ENCODE data around the gene ANO2. TPM values are rescaled to one million over a fixed set of nuclear protein-coding genes. Genes with fewer than 3 reads are reported as not detected.

The ANO2 gene
- polyA plus RNA-seq, 1 donor from 2014 or later = 1.8 TPM

- H3K4me2 ChIP-seq (ENCODE audit: low read length) = no peak overlapping the region
- H3K27ac ChIP-seq (ENCODE audit: low read length) = no peak overlapping the region
- no peaks in the 10 kb centered on the region for H3K27me3 ChIP-seq (ENCODE audit: insufficient read depth, low read depth, low read length)
- H3K9ac ChIP-seq (ENCODE audit: low read length) = no peak overlapping the region
- H3F3A ChIP-seq (ENCODE audit: insufficient read depth, low read length, poor library complexity, severe bottlenecking) = no peaks in the 10 kb centered on the region
- no peak overlapping the region for H3K4me3 ChIP-seq (ENCODE audit: low read length)
- no peaks in the 10 kb centered on the region for H3K36me3 ChIP-seq (ENCODE audit: insufficient read depth, low read length)
- H3K9me3 ChIP-seq (ENCODE audit: low read length) = no peaks in the 10 kb centered on the region
- H3K9me2 ChIP-seq (ENCODE audit: insufficient read depth, low read length) = no peaks in the 10 kb centered on the region
- no peaks in the 10 kb centered on the region for H4K20me1 ChIP-seq (ENCODE audit: insufficient read depth)
- no peaks in the 10 kb centered on the region for H3K79me2 ChIP-seq (replicated peaks; ENCODE audit: insufficient read depth, low read length)
- H2AFZ ChIP-seq (ENCODE audit: low read depth, low read length) = no peak overlapping the region
- TF ChIP-seq EZH2 (IDR thresholded peaks at IDR 0.05; ENCODE audit: borderline replicate concordance, insufficient read depth, low read length, poor library complexity, severe bottlenecking) (no peak), SMC3 (conservative IDR thresholded peaks at IDR 0.05; ENCODE audit: poor library complexity) (no peak), CTCF (IDR thresholded peaks at IDR 0.05; ENCODE audit: poor library complexity, severe bottlenecking) (no peak), RAD21 (conservative IDR thresholded peaks at IDR 0.05) (no peak), POLR2AphosphoS5 (IDR thresholded peaks at IDR 0.05) (no peak), EP300 (conservative IDR thresholded peaks at IDR 0.05; ENCODE audit: poor library complexity, severe bottlenecking) (no peak), MXI1 (conservative IDR thresholded peaks at IDR 0.05; ENCODE audit: poor library complexity, severe bottlenecking) (no peak), TAF1 (IDR thresholded peaks at IDR 0.05; ENCODE audit: low read depth) (no peak)
- TF ChIP-seq, protein P1, sequence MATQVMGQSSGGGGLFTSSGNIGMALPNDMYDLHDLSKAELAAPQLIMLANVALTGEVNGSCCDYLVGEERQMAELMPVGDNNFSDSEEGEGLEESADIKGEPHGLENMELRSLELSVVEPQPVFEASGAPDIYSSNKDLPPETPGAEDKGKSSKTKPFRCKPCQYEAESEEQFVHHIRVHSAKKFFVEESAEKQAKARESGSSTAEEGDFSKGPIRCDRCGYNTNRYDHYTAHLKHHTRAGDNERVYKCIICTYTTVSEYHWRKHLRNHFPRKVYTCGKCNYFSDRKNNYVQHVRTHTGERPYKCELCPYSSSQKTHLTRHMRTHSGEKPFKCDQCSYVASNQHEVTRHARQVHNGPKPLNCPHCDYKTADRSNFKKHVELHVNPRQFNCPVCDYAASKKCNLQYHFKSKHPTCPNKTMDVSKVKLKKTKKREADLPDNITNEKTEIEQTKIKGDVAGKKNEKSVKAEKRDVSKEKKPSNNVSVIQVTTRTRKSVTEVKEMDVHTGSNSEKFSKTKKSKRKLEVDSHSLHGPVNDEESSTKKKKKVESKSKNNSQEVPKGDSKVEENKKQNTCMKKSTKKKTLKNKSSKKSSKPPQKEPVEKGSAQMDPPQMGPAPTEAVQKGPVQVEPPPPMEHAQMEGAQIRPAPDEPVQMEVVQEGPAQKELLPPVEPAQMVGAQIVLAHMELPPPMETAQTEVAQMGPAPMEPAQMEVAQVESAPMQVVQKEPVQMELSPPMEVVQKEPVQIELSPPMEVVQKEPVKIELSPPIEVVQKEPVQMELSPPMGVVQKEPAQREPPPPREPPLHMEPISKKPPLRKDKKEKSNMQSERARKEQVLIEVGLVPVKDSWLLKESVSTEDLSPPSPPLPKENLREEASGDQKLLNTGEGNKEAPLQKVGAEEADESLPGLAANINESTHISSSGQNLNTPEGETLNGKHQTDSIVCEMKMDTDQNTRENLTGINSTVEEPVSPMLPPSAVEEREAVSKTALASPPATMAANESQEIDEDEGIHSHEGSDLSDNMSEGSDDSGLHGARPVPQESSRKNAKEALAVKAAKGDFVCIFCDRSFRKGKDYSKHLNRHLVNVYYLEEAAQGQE (IDR thresholded peaks at IDR 0.05; ENCODE audit: borderline replicate concordance) = no peak
Measured at GRCh38 chr12:5984873-5985272, 39.8 kb upstream of the ANO2 start.

- TF ChIP-seq EP300 (conservative IDR thresholded peaks at IDR 0.05; ENCODE audit: poor library complexity, severe bottlenecking) (no peak), CTCF (IDR thresholded peaks at IDR 0.05; ENCODE audit: poor library complexity, severe bottlenecking) (no peak), POLR2AphosphoS5 (IDR thresholded peaks at IDR 0.05) (no peak), MXI1 (conservative IDR thresholded peaks at IDR 0.05; ENCODE audit: poor library complexity, severe bottlenecking) (no peak), TAF1 (IDR thresholded peaks at IDR 0.05; ENCODE audit: low read depth) (no peak), EZH2 (IDR thresholded peaks at IDR 0.05; ENCODE audit: borderline replicate concordance, insufficient read depth, low read length, poor library complexity, severe bottlenecking) (no peak), SMC3 (conservative IDR thresholded peaks at IDR 0.05; ENCODE audit: poor library complexity) (no peak), RAD21 (conservative IDR thresholded peaks at IDR 0.05) (no peak)
- TF ChIP-seq, protein P1 (IDR thresholded peaks at IDR 0.05; ENCODE audit: borderline replicate concordance) = no peak
- Histone ChIP-seq H3F3A (ENCODE audit: insufficient read depth, low read length, poor library complexity, severe bottlenecking) (no peaks in the 10 kb centered on the region), H3K27ac (ENCODE audit: low read length) (no peak overlapping the region), H4K20me1 (ENCODE audit: insufficient read depth) (no peaks in the 10 kb centered on the region), H3K9me3 (ENCODE audit: low read length) (no peaks in the 10 kb centered on the region), H3K4me2 (ENCODE audit: low read length) (no peak overlapping the region), H3K4me3 (ENCODE audit: low read length) (no peak overlapping the region), H3K9ac (ENCODE audit: low read length) (no peak overlapping the region), H3K36me3 (ENCODE audit: insufficient read depth, low read length) (no peaks in the 10 kb centered on the region), H3K27me3 (ENCODE audit: insufficient read depth, low read depth, low read length) (no peaks in the 10 kb centered on the region), H3K9me2 (ENCODE audit: insufficient read depth, low read length) (no peaks in the 10 kb centered on the region), H3K79me2 (replicated peaks; ENCODE audit: insufficient read depth, low read length) (no peaks in the 10 kb centered on the region), H2AFZ (ENCODE audit: low read depth, low read length) (no peak overlapping the region)
Measured at GRCh38 chr12:5982106-5982505, 37.0 kb upstream of the ANO2 start.

All from neural cell (in vitro differentiated cells).